GM10847 (cell line): ENCODE results near the gene BMF.
A peak's percentile ranks its signal among the peaks of the same experiment; 100 is the strongest.

Source experiments
- POLR2A ChIP-seq: IDR thresholded peaks from 2 replicates; pipeline ENCODE4 v1.6.1; 2011; ENCODE audit not compliant: insufficient read length; ENCODE audit errors: extremely low read depth

BMF gene

GRCh38 chr15:40080104-40080503 lies 28.6 kb downstream of the BMF start:
- no peak for TF ChIP-seq POLR2A

- TF ChIP-seq POLR2A = no peak
Observed at GRCh38 chr15:40079456-40079855, 29.2 kb downstream of the BMF start.

- TF ChIP-seq POLR2A = no peak
Observed at GRCh38 chr15:40075298-40076044, 33.2 kb downstream of the BMF start.

- TF ChIP-seq POLR2A = no peak
Observed at GRCh38 chr15:40072216-40072990, 36.3 kb downstream of the BMF start.

GRCh38 chr15:40070608-40071218 lies 38.0 kb downstream of the BMF start:
- TF ChIP-seq POLR2A = no peak

GRCh38 chr15:40070166-40070557 lies 38.5 kb downstream of the BMF start:
- no peak for TF ChIP-seq POLR2A

GRCh38 chr15:40069178-40070165 lies 39.2 kb downstream of the BMF start:
- TF ChIP-seq POLR2A = peak; percentile 34

- no peak for TF ChIP-seq POLR2A
Observed at GRCh38 chr15:40067921-40068624, 40.6 kb downstream of the BMF start.

GRCh38 chr15:40066589-40066988 lies 42.1 kb downstream of the BMF start:
- no peak for TF ChIP-seq POLR2A

GRCh38 chr15:40065166-40065565 lies 43.5 kb downstream of the BMF start:
- no peak for TF ChIP-seq POLR2A

GRCh38 chr15:40064231-40064894 lies 44.3 kb downstream of the BMF start:
- no peak for TF ChIP-seq POLR2A

- no peak for TF ChIP-seq POLR2A
Observed at GRCh38 chr15:40063563-40064011, 45.1 kb downstream of the BMF start.

- TF ChIP-seq POLR2A = no peak
Observed at GRCh38 chr15:40062816-40063562, 45.7 kb downstream of the BMF start.
